NCI-H1048 (cell line): ENCODE data around the gene CSNK1A1.
"Not testable (repeated sequence)": the region's sequence is repeated elsewhere in the genome, so short reads cannot be mapped to it uniquely, and the experiment has no call there.

Experiments used
- DNase-seq: peaks from one replicate; lab custom pipeline; 2025; lab: John Stamatoyannopoulos, UW

CSNK1A1 gene

DNA sequence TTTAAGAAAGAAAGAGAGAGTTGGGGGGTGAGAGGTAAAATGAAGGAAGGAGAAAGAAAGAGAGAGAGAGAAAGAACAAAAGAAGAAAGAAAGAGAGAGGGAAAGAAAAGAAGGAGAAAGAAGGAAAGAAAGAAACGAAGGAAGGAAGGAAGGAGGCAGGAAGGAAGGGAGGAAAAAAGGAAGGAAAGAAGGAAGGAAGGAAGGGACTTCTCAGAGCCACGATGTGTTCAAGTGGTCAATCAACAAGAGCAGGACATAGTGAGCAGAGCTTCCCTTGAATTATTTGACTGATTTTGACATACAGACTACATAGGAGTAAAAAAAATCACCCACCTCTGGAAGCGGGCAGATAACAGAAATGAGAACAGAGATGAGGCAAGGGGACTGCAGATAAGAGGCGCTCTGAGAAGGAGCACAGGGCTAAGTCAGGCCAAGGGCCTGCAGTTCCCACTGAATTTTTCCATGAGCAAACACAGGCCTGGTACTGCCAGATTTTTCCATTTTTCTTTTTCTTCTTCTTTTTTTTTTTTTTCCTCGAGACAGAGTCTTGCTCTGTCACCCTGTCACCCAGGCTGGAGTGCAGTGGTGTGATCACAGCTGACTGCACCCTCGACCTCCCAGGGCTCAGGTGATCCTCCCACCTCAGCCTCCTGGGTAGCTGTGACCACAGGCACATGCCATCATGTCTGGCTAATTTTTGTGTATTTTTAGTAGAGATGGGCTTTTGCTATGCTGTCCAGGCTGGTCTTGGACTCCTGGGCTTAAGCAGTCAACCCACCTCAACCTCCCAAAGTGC is 94.4 kb downstream of the CSNK1A1 start:
- no peak for DNase-seq

- DNase-seq, result no peak
These were observed 95.3 kb downstream of the CSNK1A1 start for GRCh38 chr5:149455889-149456409.

- DNase-seq, result no peak
These were observed 97.4 kb downstream of the CSNK1A1 start for GRCh38 chr5:149453618-149454415.

DNA sequence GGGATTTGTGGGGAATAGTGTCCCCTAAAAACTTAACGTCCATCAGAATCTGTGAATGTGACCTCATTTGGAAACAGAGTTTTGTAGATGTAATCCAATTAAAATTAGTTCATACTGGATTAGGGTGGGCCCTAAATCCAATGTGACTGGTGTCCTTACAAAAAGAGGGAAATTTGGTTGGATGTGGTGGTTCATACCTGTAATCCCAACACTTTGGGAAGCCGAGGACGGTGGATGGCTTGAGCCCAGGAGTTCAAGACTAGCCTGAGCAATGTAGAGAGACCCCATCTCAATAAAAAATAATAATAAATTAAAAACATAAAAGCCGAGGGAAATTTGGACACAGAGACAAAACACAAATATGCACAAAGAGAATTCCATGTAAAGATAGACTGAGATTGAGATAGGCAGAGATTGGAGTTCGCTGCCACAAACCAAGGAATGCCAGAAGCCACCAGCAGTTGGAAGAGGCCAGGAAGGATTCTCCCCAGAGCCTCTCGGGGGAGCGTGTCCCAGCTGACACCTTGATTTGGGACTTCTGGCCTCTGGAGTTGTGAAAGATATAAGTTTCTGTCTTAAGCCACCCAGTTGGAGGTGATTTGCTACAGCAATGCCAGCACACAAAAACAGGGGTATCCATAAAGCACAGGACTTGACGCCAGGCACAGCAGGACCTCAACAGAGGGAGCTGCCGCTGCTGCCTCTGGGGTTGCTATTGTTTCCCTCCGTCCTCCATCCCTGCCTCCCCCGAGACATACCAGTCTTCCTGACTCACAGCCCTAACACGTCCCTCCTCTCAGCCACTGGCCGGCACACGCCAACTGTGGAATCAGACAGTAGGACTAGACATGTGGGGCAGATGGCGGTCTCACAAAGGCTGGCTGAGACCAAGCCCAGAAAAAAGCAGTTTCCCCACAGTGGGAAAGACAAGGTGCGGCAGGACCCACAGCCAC is 98.3 kb downstream of the CSNK1A1 start:
- no peak for DNase-seq

GRCh38 chr5:149452007-149452664 is 99.1 kb downstream of the CSNK1A1 start:
- DNase-seq, result no peak

- DNase-seq, result no peak
These were observed 101.0 kb downstream of the CSNK1A1 start for GRCh38 chr5:149450199-149450598.

GRCh38 chr5:149448831-149449714 is 102.2 kb downstream of the CSNK1A1 start:
- no peak for DNase-seq

DNA sequence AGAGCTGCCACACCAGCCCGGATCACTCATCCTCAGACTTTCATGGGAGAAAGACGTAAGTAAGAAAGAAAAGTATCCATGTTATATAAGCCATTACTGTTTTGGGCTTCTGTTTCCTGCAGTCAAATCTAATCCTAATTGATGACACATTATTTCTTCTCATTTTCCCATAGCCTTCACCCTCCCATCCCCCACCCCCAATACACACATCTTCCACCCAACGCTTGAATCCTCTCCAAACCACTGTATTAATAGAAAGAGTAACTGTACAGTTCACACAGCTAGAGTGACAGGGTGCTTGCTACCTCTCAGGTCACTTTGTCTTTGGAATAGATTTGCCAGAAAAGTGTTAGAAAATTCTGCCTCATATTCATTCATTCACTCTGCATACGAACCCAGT is 102.8 kb downstream of the CSNK1A1 start:
- DNase-seq, result no peak

DNA sequence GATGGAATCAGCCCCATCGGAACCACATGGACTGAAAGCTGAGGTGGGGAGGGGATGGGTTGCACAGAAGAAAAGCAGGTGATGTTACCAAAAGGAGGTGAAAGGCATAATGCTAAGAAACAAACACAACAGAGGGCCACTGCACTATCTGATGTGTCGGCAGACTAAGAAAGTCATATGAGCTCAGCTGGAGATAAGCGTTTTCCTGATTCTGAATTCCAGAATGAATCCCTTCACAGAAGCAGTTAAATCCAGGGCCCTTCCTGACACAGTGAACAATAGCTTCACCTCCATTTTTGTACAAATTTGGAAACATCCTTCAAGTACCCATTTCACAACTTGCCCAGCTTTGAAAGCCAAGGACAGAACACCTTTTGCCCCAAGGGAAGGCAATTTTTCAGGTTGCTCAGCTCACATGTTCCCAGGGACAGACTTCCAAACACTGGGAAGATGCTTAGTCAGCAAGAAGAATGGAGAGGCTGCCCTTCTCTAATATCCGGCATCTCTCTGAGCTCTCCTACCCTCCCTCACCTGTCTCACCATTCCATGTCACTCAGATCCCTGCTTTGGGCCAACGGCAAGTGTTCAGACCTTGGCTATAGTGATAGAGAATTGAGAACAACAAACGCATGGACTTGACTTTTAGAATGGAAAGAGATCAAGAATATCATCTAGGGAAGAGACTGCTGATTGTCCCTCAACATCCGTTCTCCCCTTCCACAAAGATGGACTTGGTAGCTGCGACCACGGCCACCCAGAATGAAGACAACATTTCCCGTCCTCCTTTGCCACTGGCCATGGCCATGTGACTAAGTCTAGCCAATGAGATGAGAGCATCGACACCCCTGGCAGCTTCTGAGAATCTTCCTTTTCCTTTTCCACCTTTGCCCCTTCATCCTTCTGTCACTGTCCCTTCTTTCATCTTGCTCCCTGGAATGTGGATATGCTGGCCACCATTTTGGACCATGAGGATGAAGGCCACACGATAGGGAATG is 103.6 kb downstream of the CSNK1A1 start:
- DNase-seq, result no peak

GRCh38 chr5:149446794-149447193 is 104.4 kb downstream of the CSNK1A1 start:
- DNase-seq, result not testable (repeated sequence)

DNA sequence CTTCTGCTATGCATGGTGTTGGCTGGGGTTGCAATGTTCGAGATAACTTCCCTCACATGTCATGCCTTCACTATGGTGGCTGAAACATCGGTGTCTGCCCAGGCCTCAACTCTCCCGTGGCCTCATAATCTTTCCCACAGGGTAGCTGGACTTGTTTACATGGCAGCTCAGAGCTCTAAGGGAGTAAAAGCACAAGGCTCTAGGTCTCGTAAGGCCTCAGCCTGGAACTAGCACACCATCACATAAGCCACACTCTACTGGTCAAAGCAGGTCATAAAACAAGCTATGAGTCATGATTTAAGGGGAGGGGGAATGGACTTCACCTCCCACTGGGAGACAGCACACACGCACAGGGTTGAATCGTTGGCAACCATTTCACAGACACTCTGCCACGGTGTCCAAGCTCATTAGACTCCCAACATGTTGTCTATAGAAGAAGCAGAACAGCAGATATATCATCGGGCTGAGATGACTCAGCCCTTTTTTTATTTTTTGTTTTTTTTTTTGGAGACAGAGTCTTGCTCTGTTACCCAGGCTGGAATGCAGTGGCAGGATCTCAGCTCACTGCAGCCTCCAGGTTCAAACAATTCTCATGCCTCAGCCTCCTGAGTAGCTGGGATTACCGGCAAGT is 105.4 kb downstream of the CSNK1A1 start:
- DNase-seq, result no peak

DNA sequence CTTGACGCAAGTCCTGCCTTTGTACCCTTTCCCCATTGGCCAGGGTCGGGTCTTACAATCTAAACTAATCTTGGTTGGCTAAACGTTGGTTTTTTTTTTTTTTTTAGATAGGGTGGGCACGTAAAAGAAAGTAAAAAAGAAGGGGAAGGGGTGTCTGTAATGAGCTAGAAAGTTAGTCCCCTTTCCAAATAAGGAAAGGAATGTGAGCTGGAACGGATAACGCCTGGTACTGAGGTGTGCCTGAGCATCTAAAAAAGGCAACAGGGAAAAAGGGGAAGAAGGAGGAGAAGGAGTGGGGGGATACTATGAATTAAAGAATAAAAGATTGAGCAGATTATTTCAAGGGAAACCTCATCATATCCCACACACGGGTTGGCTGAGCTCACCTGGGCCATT is 105.9 kb downstream of the CSNK1A1 start:
- DNase-seq, result no peak

- DNase-seq, result not testable (repeated sequence)
These were observed 106.8 kb downstream of the CSNK1A1 start for GRCh38 chr5:149444430-149444829.

DNA sequence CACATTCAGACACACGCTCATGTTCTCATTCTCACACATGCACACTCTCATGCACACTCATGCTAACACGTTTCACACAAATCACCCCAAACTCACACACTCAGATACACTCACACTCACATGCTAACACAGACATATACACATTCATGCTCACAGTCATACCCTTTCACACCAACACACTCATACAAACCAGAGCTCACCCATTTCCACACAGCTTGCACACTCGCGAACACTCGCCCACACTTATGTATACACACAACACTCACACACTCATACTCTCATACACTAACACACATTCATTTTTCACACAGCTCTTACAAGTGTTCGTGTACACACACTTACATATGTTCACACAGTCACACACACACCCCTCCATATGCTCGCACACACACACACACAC is 108.0 kb downstream of the CSNK1A1 start:
- DNase-seq, result no peak

GRCh38 chr5:149442563-149443182 is 108.6 kb downstream of the CSNK1A1 start:
- peak; percentile 54 for DNase-seq
